H1 (cell line): Measurements from ENCODE around the gene TMA7.
A peak's percentile ranks its signal among the peaks of the same experiment; 100 is the strongest.

Source experiments
- CBX5 ChIP-seq: fragments of 300-800, 300-1000 bp; sonication (generic); IDR thresholded peaks from 2 replicates; pipeline ENCODE4 v1.7.1; 2016; ENCODE audit warnings: antibody characterized with exemption, low read length, low read depth
- CEBPB ChIP-seq: IDR thresholded peaks from 2 replicates; pipeline ENCODE4 v1.6.1; 2012; ENCODE audit warnings: low read depth, low read length
- CHD7 ChIP-seq: fragments of 300-600 bp; sonication (generic); IDR thresholded peaks from 2 replicates; pipeline ENCODE4 v1.7.1; 2012; ENCODE audit warnings: low read length, moderate library complexity, mild to moderate bottlenecking, inconsistent platforms; ENCODE audit not compliant: insufficient replicate concordance
- CREB1 ChIP-seq: IDR thresholded peaks from 2 replicates; pipeline ENCODE4 v1.6.1; 2012; ENCODE audit warnings: inconsistent platforms
- CTCF ChIP-seq, 3 experiments: IDR thresholded peaks; 1 replicate in 2 of 3; 2 replicates in 1 of 3; pipeline versions ENCODE4 v1.5.1 to v1.6.1; 2011; ENCODE audit warnings: low read length in 3 of 3, mild to moderate bottlenecking in 3 of 3, inconsistent platforms in 2 of 3, low read depth in 1 of 3, moderate library complexity in 1 of 3; ENCODE audit not compliant: insufficient read depth in 1 of 3; ENCODE audit errors: control extremely low read depth in 1 of 3
- EP300 ChIP-seq, 2 experiments: IDR thresholded peaks; 1 replicate in 1 of 2; 2 replicates in 1 of 2; pipeline ENCODE4 v1.6.1; 2011 to 2012; ENCODE audit warnings: low read depth in 2 of 2, low read length in 2 of 2, mild to moderate bottlenecking in 2 of 2, borderline replicate concordance in 1 of 2, inconsistent platforms in 1 of 2, moderate library complexity in 1 of 2
- GTF2F1 ChIP-seq: IDR thresholded peaks from 2 replicates; pipeline ENCODE4 v1.6.1; 2012; ENCODE audit warnings: low read depth, low read length, improper control_type of control experiment, borderline replicate concordance
- HDAC2 ChIP-seq, 2 experiments: fragments of 300-600 bp in 1 of 2; sonication (generic) in 1 of 2; IDR thresholded peaks; 2 replicates each; pipeline ENCODE4 v1.6.1; 2011 to 2012; ENCODE audit warnings: low read depth in 2 of 2, low read length in 2 of 2, mild to moderate bottlenecking in 2 of 2, moderate library complexity in 2 of 2, borderline replicate concordance in 1 of 2, inconsistent platforms in 1 of 2
- POLR2A ChIP-seq, 2 experiments: IDR thresholded peaks; 1 replicate in 1 of 2; 2 replicates in 1 of 2; pipeline ENCODE4 v1.6.1; 2011; ENCODE audit warnings: low read depth in 2 of 2, low read length in 2 of 2, mild to moderate bottlenecking in 2 of 2; ENCODE audit errors: control extremely low read depth in 1 of 2
- POLR2AphosphoS5 ChIP-seq: IDR thresholded peaks from 2 replicates; pipeline ENCODE4 v1.6.1; 2011; ENCODE audit warnings: low read depth, low read length
- SAP30 ChIP-seq: fragments of 300-600 bp; sonication (generic); IDR thresholded peaks from 2 replicates; pipeline ENCODE4 v1.7.1; 2012; ENCODE audit warnings: low read length, moderate library complexity, mild to moderate bottlenecking, inconsistent platforms; ENCODE audit not compliant: insufficient read depth, insufficient replicate concordance
- SIN3A ChIP-seq, 2 experiments: IDR thresholded peaks in 1 of 2; conservative IDR thresholded peaks in 1 of 2; 2 replicates each; pipeline ENCODE4 v1.6.1; 2011 to 2012; ENCODE audit warnings: low read length in 2 of 2, improper control_type of control experiment in 1 of 2, low read depth in 1 of 2, mild to moderate bottlenecking in 1 of 2
- YY1 ChIP-seq: IDR thresholded peaks from 2 replicates; pipeline ENCODE4 v1.6.1; 2011; ENCODE audit warnings: low read depth, mild to moderate bottlenecking, low read length

- no peak for TF ChIP-seq CBX5
- TF ChIP-seq YY1, result no peak
- TF ChIP-seq CHD7, result no peak
- TF ChIP-seq HDAC2 (IDR thresholded peaks at IDR 0.05; ENCODE audit: borderline replicate concordance in 1 of 2, low read depth in 2 of 2, low read length in 2 of 2), result no peak
- no peak for TF ChIP-seq CTCF (IDR thresholded peaks at IDR 0.05; ENCODE audit: control extremely low read depth in 1 of 3, insufficient read depth in 1 of 3, low read depth in 1 of 3, low read length in 3 of 3)
- TF ChIP-seq POLR2AphosphoS5, result peak; percentile 39; the same call in 1 of the 2 replicates
- peak in 1 of 2 experiments; percentile 23; a peak in 1 of 3 replicates for TF ChIP-seq POLR2A (IDR thresholded peaks at IDR 0.05; ENCODE audit: control extremely low read depth in 1 of 2, low read depth in 2 of 2, low read length in 2 of 2)
- TF ChIP-seq GTF2F1, result no peak
- TF ChIP-seq CEBPB, result no peak
- TF ChIP-seq EP300 (IDR thresholded peaks at IDR 0.05; ENCODE audit: borderline replicate concordance in 1 of 2, low read depth in 2 of 2, low read length in 2 of 2), result no peak
- no peak for TF ChIP-seq SAP30
- no peak for TF ChIP-seq SIN3A (conservative IDR thresholded peaks at IDR 0.05 in 1 of 2, IDR thresholded peaks at IDR 0.05 in 1 of 2; ENCODE audit: low read depth in 1 of 2, low read length in 2 of 2)
- no peak for TF ChIP-seq CREB1
Measured at GRCh38 chr3:48397767-48398681, 42.0 kb upstream of the TMA7 start.
